B cell (primary cell): ENCODE results near the gene TTC34.

Source experiments
- CTCF ChIP-seq: fragments of 200-600 bp; IDR thresholded peaks from one replicate; pipeline ENCODE4 v1.8.0; 2022; ENCODE audit warnings: antibody characterized with exemption, mild to moderate bottlenecking
- EZH2 ChIP-seq: IDR thresholded peaks from 2 replicates; pipeline ENCODE4 v1.6.1; 2012; ENCODE audit warnings: borderline replicate concordance, low read depth, mild to moderate bottlenecking, moderate library complexity, low read length; ENCODE audit not compliant: insufficient read depth, poor library complexity, severe bottlenecking

GRCh38 chr1:2589431-2590232 is 211.9 kb downstream of the TTC34 start:
- no peak for TF ChIP-seq CTCF
- TF ChIP-seq EZH2: no peak
